Adrenal gland (tissue), 5 donors: ENCODE measurements around the gene ABCA1.

Experiments
- CTCF ChIP-seq, 6 experiments: fragments of 450-650 bp in 4 of 6; fragments of 200-600 bp in 2 of 6; sonication (generic) in 1 of 6; IDR thresholded peaks; 1 replicate in 5 of 6; 2 replicates in 1 of 6; pipeline versions ENCODE4 v1.5.1 to v1.8.0; 2016 to 2021; ENCODE audit warnings: antibody characterized with exemption in 6 of 6, mild to moderate bottlenecking in 2 of 6, moderate library complexity in 1 of 6
- POLR2A ChIP-seq, 2 donors: fragments of 450-650 bp; IDR thresholded peaks; one replicate each; pipeline ENCODE4 v1.6.1; 2017; ENCODE audit warnings: antibody characterized with exemption in 2 of 2, mild to moderate bottlenecking in 2 of 2, moderate library complexity in 1 of 2
- donor health status: DM: no; HTN: no; CAD: no.

- TF ChIP-seq CTCF (IDR thresholded peaks at IDR 0.05) (no peak), POLR2A (IDR thresholded peaks at IDR 0.05) (no peak)
These were observed 51.4 kb downstream of the ABCA1 start for GRCh38 chr9:104876587-104876986.
